ENCODE measurements around the gene LRRN4CL. TPM values are rescaled to one million over a fixed set of nuclear protein-coding genes. Genes with fewer than 3 reads are reported as not detected.

The LRRN4CL gene
- total and polyA plus RNA-seq, 9 of the 15 experiments (the other 6 are each of a cell fraction or from before 2014, with no cell fraction given) = 0.03 to 0.11 (median 0.05) TPM; not detected in 4

DNA sequence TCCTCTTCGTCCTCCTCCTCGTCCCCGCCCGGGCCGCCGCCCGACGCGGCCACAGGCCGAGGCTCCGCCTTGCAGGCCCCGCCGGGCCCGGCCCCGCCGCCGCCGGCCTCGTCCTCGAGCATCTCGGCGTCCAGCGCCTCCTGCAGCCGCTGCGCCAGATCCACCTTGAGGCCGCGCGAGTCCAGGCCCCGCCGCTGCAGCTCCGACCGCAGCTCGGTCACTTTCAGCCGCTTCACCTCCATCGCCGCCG, 37.5 kb upstream of the LRRN4CL start (continued):
- TF ChIP-seq NONO (IDR thresholded peaks at IDR 0.05; ENCODE audit: low read depth in 2 of 2, low read length in 1 of 2) (peak in 1 of 2 experiments; percentile 60; a peak in 1 of 4 replicates), ZNF79 (CRISPR knock-in tag; IDR thresholded peaks at IDR 0.05; ENCODE audit: low read depth) (no peak), CEBPG (CRISPR knock-in tag; IDR thresholded peaks at IDR 0.05) (no peak), CEBPG (tag; conservative IDR thresholded peaks at IDR 0.05 in 1 of 2, IDR thresholded peaks at IDR 0.05 in 1 of 2) (no peak), SP1 (CRISPR knock-in tag; IDR thresholded peaks at IDR 0.05) (no peak), RBBP5 (IDR thresholded peaks at IDR 0.05; ENCODE audit: borderline replicate concordance, insufficient read depth, low read length, poor library complexity, severe bottlenecking) (peak; percentile 95), TFAM (CRISPR knock-in tag; conservative IDR thresholded peaks at IDR 0.05) (no peak), SMAD2 (IDR thresholded peaks at IDR 0.05; ENCODE audit: low read depth, low read length) (no peak), ELF4 (CRISPR knock-in tag; IDR thresholded peaks at IDR 0.05) (no peak), TSC22D4 (tag; IDR thresholded peaks at IDR 0.05) (no peak), SMAD4 (CRISPR knock-in tag; conservative IDR thresholded peaks at IDR 0.05) (peak; percentile 79; the same call in 1 of the 2 replicates), TCF7 (IDR thresholded peaks at IDR 0.05; ENCODE audit: borderline replicate concordance) (no peak)
- TF ChIP-seq, protein P1, sequence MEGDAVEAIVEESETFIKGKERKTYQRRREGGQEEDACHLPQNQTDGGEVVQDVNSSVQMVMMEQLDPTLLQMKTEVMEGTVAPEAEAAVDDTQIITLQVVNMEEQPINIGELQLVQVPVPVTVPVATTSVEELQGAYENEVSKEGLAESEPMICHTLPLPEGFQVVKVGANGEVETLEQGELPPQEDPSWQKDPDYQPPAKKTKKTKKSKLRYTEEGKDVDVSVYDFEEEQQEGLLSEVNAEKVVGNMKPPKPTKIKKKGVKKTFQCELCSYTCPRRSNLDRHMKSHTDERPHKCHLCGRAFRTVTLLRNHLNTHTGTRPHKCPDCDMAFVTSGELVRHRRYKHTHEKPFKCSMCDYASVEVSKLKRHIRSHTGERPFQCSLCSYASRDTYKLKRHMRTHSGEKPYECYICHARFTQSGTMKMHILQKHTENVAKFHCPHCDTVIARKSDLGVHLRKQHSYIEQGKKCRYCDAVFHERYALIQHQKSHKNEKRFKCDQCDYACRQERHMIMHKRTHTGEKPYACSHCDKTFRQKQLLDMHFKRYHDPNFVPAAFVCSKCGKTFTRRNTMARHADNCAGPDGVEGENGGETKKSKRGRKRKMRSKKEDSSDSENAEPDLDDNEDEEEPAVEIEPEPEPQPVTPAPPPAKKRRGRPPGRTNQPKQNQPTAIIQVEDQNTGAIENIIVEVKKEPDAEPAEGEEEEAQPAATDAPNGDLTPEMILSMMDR (IDR thresholded peaks at IDR 0.05 in 2 of 3, conservative IDR thresholded peaks at IDR 0.05 in 1 of 3; ENCODE audit: insufficient read depth in 2 of 3, low read depth in 1 of 3, low read length in 3 of 3) = peak in 1 of 3 experiments; percentile 40; a peak in 2 of 6 replicates
- TF ChIP-seq, protein P2, sequence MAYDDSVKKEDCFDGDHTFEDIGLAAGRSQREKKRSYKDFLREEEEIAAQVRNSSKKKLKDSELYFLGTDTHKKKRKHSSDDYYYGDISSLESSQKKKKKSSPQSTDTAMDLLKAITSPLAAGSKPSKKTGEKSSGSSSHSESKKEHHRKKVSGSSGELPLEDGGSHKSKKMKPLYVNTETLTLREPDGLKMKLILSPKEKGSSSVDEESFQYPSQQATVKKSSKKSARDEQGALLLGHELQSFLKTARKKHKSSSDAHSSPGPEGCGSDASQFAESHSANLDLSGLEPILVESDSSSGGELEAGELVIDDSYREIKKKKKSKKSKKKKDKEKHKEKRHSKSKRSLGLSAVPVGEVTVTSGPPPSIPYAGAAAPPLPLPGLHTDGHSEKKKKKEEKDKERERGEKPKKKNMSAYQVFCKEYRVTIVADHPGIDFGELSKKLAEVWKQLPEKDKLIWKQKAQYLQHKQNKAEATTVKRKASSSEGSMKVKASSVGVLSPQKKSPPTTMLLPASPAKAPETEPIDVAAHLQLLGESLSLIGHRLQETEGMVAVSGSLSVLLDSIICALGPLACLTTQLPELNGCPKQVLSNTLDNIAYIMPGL (CRISPR knock-in tag; IDR thresholded peaks at IDR 0.05) = no peak
- TF ChIP-seq, protein P3, sequence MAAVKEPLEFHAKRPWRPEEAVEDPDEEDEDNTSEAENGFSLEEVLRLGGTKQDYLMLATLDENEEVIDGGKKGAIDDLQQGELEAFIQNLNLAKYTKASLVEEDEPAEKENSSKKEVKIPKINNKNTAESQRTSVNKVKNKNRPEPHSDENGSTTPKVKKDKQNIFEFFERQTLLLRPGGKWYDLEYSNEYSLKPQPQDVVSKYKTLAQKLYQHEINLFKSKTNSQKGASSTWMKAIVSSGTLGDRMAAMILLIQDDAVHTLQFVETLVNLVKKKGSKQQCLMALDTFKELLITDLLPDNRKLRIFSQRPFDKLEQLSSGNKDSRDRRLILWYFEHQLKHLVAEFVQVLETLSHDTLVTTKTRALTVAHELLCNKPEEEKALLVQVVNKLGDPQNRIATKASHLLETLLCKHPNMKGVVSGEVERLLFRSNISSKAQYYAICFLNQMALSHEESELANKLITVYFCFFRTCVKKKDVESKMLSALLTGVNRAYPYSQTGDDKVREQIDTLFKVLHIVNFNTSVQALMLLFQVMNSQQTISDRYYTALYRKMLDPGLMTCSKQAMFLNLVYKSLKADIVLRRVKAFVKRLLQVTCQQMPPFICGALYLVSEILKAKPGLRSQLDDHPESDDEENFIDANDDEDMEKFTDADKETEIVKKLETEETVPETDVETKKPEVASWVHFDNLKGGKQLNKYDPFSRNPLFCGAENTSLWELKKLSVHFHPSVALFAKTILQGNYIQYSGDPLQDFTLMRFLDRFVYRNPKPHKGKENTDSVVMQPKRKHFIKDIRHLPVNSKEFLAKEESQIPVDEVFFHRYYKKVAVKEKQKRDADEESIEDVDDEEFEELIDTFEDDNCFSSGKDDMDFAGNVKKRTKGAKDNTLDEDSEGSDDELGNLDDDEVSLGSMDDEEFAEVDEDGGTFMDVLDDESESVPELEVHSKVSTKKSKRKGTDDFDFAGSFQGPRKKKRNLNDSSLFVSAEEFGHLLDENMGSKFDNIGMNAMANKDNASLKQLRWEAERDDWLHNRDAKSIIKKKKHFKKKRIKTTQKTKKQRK (IDR thresholded peaks at IDR 0.05; ENCODE audit: borderline replicate concordance, low read depth, low read length) = no peak
- TF ChIP-seq, protein P4, sequence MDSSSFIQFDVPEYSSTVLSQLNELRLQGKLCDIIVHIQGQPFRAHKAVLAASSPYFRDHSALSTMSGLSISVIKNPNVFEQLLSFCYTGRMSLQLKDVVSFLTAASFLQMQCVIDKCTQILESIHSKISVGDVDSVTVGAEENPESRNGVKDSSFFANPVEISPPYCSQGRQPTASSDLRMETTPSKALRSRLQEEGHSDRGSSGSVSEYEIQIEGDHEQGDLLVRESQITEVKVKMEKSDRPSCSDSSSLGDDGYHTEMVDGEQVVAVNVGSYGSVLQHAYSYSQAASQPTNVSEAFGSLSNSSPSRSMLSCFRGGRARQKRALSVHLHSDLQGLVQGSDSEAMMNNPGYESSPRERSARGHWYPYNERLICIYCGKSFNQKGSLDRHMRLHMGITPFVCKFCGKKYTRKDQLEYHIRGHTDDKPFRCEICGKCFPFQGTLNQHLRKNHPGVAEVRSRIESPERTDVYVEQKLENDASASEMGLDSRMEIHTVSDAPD (CRISPR knock-in tag; IDR thresholded peaks at IDR 0.05) = no peak
- TF ChIP-seq, protein P5, sequence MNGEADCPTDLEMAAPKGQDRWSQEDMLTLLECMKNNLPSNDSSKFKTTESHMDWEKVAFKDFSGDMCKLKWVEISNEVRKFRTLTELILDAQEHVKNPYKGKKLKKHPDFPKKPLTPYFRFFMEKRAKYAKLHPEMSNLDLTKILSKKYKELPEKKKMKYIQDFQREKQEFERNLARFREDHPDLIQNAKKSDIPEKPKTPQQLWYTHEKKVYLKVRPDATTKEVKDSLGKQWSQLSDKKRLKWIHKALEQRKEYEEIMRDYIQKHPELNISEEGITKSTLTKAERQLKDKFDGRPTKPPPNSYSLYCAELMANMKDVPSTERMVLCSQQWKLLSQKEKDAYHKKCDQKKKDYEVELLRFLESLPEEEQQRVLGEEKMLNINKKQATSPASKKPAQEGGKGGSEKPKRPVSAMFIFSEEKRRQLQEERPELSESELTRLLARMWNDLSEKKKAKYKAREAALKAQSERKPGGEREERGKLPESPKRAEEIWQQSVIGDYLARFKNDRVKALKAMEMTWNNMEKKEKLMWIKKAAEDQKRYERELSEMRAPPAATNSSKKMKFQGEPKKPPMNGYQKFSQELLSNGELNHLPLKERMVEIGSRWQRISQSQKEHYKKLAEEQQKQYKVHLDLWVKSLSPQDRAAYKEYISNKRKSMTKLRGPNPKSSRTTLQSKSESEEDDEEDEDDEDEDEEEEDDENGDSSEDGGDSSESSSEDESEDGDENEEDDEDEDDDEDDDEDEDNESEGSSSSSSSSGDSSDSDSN (IDR thresholded peaks at IDR 0.05; ENCODE audit: borderline replicate concordance in 1 of 2, low read depth in 2 of 2, low read length in 2 of 2) = peak; percentile 48 to 83; a peak in 3 of 4 replicates

All from K562 (cell line).